ENCODE measurements around the gene CHRNA7. TPM values are rescaled to one million over a fixed set of nuclear protein-coding genes. Genes with fewer than 3 reads are reported as not detected.
"Not testable (repeated sequence)": the region's sequence is repeated elsewhere in the genome, so short reads cannot be mapped to it uniquely, and the experiment has no call there.

CHRNA7 gene
- total and polyA plus RNA-seq, 2 experiments from 2014 or later: not detected

DNA sequence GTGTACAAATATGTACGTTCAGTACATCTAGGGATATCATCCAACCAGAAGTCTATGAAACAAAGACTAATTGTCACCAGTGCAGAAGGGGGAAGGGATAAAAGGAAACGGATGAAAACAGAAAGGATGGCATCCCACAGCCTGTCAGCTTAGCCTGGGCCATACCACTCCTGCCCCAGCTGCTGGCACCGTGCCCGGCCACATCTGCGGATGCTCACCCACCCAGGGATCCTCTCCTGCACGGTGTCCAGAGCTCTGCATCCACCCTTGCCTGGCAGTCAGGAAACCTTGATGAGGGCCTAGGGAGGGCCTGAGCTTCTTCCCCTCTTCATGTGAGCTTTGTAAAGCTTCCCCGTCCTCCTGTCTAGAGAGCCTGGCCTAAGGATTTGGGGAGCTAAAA, 133.8 kb downstream of the CHRNA7 start:
- not testable (repeated sequence) for H3K9ac ChIP-seq; DNase-seq; H2AFZ ChIP-seq; H4K20me1 ChIP-seq (ENCODE audit: insufficient read depth); H3F3A ChIP-seq (ENCODE audit: insufficient read depth); H3K4me3 ChIP-seq; H3K9me2 ChIP-seq (ENCODE audit: insufficient read depth); H3K4me1 ChIP-seq (ENCODE audit: insufficient read depth); H3K79me2 ChIP-seq (ENCODE audit: insufficient read depth); H3K27ac ChIP-seq; H3K4me2 ChIP-seq (ENCODE audit: unreplicated experiment); H3K36me3 ChIP-seq (ENCODE audit: low read depth); H3K9me3 ChIP-seq (ENCODE audit: low read depth); H3K27me3 ChIP-seq (replicated peaks; ENCODE audit: insufficient read depth)
- WGBS, 2 experiments (ENCODE audit: low coverage in 1 of 2, low lambda C conversion rate in 2 of 2, missing lambda C conversion rate in 2 of 2): no CpG with 5 or more reads among the region's 7 CpGs
- in situ Hi-C loops (cut with MboI): loop anchor here (25.0 kb wide), 1 partner anchor 1777 kb away; the partner anchor contains the start of gene CHRFAM7A

DNA sequence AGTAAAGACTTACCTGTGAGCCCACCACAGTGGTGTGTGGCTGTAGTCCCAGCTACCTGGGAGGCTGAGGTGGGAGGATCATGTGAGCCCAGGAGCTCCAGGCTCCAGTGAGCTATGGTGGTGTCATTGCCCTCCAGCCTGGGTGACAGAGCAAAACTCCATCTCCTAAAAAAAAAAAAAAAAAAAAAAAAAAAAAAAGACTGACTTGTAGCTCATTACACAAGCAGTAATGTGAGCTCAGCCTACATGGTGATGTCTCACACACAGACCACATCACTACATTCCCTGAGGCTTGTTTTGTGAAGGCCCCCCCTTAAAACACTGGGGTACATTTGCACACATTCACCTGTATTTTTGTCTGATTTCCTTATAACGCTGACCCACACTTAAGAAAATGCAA, 134.4 kb downstream of the CHRNA7 start:
- not testable (repeated sequence) for DNase-seq; H3K79me2 ChIP-seq (ENCODE audit: insufficient read depth); H3F3A ChIP-seq (ENCODE audit: insufficient read depth); H3K36me3 ChIP-seq (ENCODE audit: low read depth); H3K9me2 ChIP-seq (ENCODE audit: insufficient read depth); H3K9ac ChIP-seq; H4K20me1 ChIP-seq (ENCODE audit: insufficient read depth); H3K4me2 ChIP-seq (ENCODE audit: unreplicated experiment); H3K4me3 ChIP-seq; H3K27me3 ChIP-seq (replicated peaks; ENCODE audit: insufficient read depth); H3K9me3 ChIP-seq (ENCODE audit: low read depth); H2AFZ ChIP-seq; H3K27ac ChIP-seq; H3K4me1 ChIP-seq (ENCODE audit: insufficient read depth)
- in situ Hi-C loops (cut with MboI): loop anchor here (25.0 kb wide), 1 partner anchor 1777 kb away; the partner anchor contains the start of gene CHRFAM7A
- WGBS, 2 experiments (ENCODE audit: low coverage in 1 of 2, low lambda C conversion rate in 2 of 2, missing lambda C conversion rate in 2 of 2): no CpG with 5 or more reads among the region's 1 CpG

DNA sequence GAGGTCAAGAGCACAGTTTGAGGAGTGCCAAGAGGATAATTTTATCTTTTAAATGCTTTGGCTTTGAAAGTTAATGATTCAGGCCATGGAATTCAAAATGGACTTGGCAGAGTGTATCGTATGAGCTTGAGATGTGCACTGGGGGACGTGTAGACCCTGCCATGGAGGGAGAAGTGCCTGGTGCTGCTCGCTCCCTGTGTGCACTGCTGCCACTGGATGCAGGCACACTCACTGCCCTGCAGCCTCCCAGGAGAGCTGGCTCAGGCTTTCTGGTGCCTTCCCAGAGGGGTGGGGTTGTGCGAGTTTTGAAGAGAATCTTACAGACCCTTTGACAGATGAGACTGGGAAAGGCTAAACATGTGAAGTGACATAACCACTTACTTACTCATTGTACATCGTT, 135.5 kb downstream of the CHRNA7 start:
- H3K79me2 ChIP-seq (ENCODE audit: insufficient read depth); H3K4me3 ChIP-seq; H3K9ac ChIP-seq; H4K20me1 ChIP-seq (ENCODE audit: insufficient read depth); H3K27ac ChIP-seq; H3K9me2 ChIP-seq (ENCODE audit: insufficient read depth); H3K36me3 ChIP-seq (ENCODE audit: low read depth); H3K4me1 ChIP-seq (ENCODE audit: insufficient read depth); H3F3A ChIP-seq (ENCODE audit: insufficient read depth); DNase-seq; H3K4me2 ChIP-seq (ENCODE audit: unreplicated experiment); H3K27me3 ChIP-seq (replicated peaks; ENCODE audit: insufficient read depth); H3K9me3 ChIP-seq (ENCODE audit: low read depth); H2AFZ ChIP-seq: not testable (repeated sequence)
- WGBS, 2 experiments (ENCODE audit: low coverage in 1 of 2, low lambda C conversion rate in 2 of 2, missing lambda C conversion rate in 2 of 2): 0 to 3% methylated on average over 2 to 3 of the region's 5 CpGs
- in situ Hi-C loops (cut with MboI): loop anchor here (25.0 kb wide), 1 partner anchor 1778 kb away; the partner anchor contains the start of gene CHRFAM7A

DNA sequence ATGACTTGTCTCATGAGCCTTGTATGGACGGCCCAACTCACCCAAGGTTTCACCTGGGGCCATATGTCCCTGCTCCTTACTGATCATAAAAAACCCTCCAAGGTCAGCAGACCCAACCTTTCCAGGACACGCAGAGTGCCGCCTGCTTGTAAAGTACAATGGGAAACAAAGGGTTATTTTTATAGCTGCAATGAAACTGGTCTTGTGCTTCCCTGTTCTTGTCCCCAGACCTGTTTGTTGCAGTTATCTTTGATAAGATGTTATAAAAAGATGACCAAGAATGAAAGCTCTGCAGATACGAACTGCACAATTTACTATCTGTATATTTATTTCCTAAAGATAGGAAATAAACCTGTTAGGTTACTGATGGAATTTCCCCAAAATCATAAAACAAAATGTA, 136.0 kb downstream of the CHRNA7 start:
- H3K9ac ChIP-seq; H3K79me2 ChIP-seq (ENCODE audit: insufficient read depth); H3K4me3 ChIP-seq; H3K4me2 ChIP-seq (ENCODE audit: unreplicated experiment); H4K20me1 ChIP-seq (ENCODE audit: insufficient read depth); H3K9me2 ChIP-seq (ENCODE audit: insufficient read depth); H2AFZ ChIP-seq; H3F3A ChIP-seq (ENCODE audit: insufficient read depth); DNase-seq; H3K36me3 ChIP-seq (ENCODE audit: low read depth); H3K27me3 ChIP-seq (replicated peaks; ENCODE audit: insufficient read depth); H3K9me3 ChIP-seq (ENCODE audit: low read depth); H3K27ac ChIP-seq; H3K4me1 ChIP-seq (ENCODE audit: insufficient read depth): not testable (repeated sequence)
- 44 to 54% methylated on average over 4 of the region's 4 CpGs for WGBS, 2 experiments (ENCODE audit: low coverage in 1 of 2, low lambda C conversion rate in 2 of 2, missing lambda C conversion rate in 2 of 2)
- in situ Hi-C loops (cut with MboI): loop anchor here (25.0 kb wide), 1 partner anchor 1779 kb away; the partner anchor contains the start of gene CHRFAM7A

DNA sequence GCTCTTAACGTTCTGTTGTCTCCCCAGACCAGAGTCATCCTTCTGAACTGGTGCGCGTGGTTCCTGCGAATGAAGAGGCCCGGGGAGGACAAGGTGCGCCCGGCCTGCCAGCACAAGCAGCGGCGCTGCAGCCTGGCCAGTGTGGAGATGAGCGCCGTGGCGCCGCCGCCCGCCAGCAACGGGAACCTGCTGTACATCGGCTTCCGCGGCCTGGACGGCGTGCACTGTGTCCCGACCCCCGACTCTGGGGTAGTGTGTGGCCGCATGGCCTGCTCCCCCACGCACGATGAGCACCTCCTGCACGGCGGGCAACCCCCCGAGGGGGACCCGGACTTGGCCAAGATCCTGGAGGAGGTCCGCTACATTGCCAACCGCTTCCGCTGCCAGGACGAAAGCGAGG, 137.6 kb downstream of the CHRNA7 start:
- 86 to 90% methylated on average over 15 to 18 of the region's 35 CpGs for WGBS, 2 experiments (ENCODE audit: low coverage in 1 of 2, low lambda C conversion rate in 2 of 2, missing lambda C conversion rate in 2 of 2)
- not testable (repeated sequence) for H3K4me3 ChIP-seq; H3F3A ChIP-seq (ENCODE audit: insufficient read depth); H2AFZ ChIP-seq; H3K9me3 ChIP-seq (ENCODE audit: low read depth); DNase-seq; H3K79me2 ChIP-seq (ENCODE audit: insufficient read depth); H3K9me2 ChIP-seq (ENCODE audit: insufficient read depth); H3K36me3 ChIP-seq (ENCODE audit: low read depth); H3K9ac ChIP-seq; H3K27me3 ChIP-seq (replicated peaks; ENCODE audit: insufficient read depth); H3K4me2 ChIP-seq (ENCODE audit: unreplicated experiment); H3K27ac ChIP-seq; H4K20me1 ChIP-seq (ENCODE audit: insufficient read depth); H3K4me1 ChIP-seq (ENCODE audit: insufficient read depth)
- in situ Hi-C loops (cut with MboI): loop anchor here (25.0 kb wide), 1 partner anchor 1781 kb away; the partner anchor contains the start of gene CHRFAM7A

DNA sequence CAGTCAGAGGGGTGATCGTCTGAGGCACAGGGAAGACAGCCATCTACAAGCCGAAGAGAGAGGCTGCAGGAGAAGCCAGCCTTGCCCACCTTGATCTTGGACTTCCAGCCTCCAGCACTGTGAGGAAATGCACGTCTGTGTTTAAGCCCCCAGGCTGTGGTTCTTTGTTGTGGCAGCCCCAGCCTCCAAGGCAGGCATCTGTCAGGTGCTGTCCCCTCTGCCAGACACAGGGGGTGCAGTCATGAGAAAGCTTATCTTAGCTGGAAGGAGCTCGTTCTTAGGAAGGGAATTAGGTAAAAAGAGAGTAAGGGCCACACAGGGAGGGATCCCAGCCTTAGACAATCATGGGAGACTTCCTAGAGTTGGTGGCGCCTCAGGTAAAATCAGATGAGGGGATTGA, 150.3 kb downstream of the CHRNA7 start:
- WGBS, 2 experiments (ENCODE audit: low coverage in 1 of 2, low lambda C conversion rate in 2 of 2, missing lambda C conversion rate in 2 of 2): no CpG with 5 or more reads among the region's 5 CpGs
- H3K9me2 ChIP-seq (ENCODE audit: insufficient read depth): not testable (repeated sequence)

DNA sequence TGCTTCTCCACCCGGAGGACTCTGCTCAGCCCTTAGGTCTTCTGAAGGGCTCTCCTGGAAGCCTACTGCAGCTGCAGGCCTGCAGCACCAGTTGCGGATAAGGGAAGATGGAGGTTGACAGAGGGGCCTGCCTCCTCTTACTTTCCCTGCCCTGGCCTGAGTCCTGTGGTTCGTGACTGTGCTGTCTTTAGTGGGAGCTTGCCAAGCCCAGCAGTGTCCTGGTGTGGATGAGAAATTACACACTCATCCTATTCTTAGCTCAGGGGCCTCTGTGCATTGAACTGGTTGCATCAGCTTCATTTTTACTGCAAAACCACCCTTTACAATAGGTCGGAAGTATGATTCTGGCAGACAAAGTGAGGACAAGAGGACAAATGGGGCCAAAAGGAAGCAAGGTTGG, 163.5 kb downstream of the CHRNA7 start:
- H3K4me1 ChIP-seq (ENCODE audit: insufficient read depth); H4K20me1 ChIP-seq (ENCODE audit: insufficient read depth); H3K27me3 ChIP-seq (replicated peaks; ENCODE audit: insufficient read depth); H3K4me3 ChIP-seq; H3K27ac ChIP-seq; H3K9me2 ChIP-seq (ENCODE audit: insufficient read depth); H2AFZ ChIP-seq; H3K4me2 ChIP-seq (ENCODE audit: unreplicated experiment); DNase-seq; H3K79me2 ChIP-seq (ENCODE audit: insufficient read depth); H3K9me3 ChIP-seq (ENCODE audit: low read depth); in situ Hi-C loops (cut with MboI); H3F3A ChIP-seq (ENCODE audit: insufficient read depth); H3K36me3 ChIP-seq (ENCODE audit: low read depth); H3K9ac ChIP-seq: not testable (repeated sequence)
- WGBS, 2 experiments (ENCODE audit: low coverage in 1 of 2, low lambda C conversion rate in 2 of 2, missing lambda C conversion rate in 2 of 2): no CpG with 5 or more reads among the region's 4 CpGs

More for the DNA sequence above, 150.3 kb downstream of the CHRNA7 start:
- H4K20me1 ChIP-seq (ENCODE audit: insufficient read depth); H3K27ac ChIP-seq; H3K27me3 ChIP-seq (replicated peaks; ENCODE audit: insufficient read depth); H3K4me2 ChIP-seq (ENCODE audit: unreplicated experiment); H3K36me3 ChIP-seq (ENCODE audit: low read depth); H3F3A ChIP-seq (ENCODE audit: insufficient read depth); H3K79me2 ChIP-seq (ENCODE audit: insufficient read depth); DNase-seq; H3K9ac ChIP-seq; in situ Hi-C loops (cut with MboI); H3K4me1 ChIP-seq (ENCODE audit: insufficient read depth); H3K4me3 ChIP-seq; H3K9me3 ChIP-seq (ENCODE audit: low read depth); H2AFZ ChIP-seq: not testable (repeated sequence)

DNA sequence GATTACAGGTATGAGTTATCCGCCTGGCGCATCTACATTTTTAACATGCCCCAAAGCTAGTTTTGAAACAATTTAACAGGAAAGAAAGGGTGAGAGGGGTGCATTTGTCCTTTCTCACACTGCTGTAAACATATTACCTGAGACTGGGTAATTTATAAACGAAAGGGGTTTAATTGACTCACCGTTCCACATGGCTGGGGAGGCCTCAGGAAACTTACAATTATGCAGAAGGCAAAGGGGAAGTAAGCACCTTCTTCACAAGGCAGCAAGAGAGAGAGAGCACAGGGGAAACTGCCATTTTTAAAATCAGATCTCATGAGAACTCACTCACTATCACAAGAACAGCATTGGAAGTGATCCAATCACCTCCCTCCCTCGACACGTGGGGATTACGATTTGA, 165.9 kb downstream of the CHRNA7 start:
- WGBS, 2 experiments (ENCODE audit: low coverage in 1 of 2, low lambda C conversion rate in 2 of 2, missing lambda C conversion rate in 2 of 2): no CpG with 5 or more reads among the region's 7 CpGs
- H3K27ac ChIP-seq; H3K36me3 ChIP-seq (ENCODE audit: low read depth); H3K4me3 ChIP-seq; H3K79me2 ChIP-seq (ENCODE audit: insufficient read depth); H3K9ac ChIP-seq; H3K27me3 ChIP-seq (replicated peaks; ENCODE audit: insufficient read depth); H3K4me1 ChIP-seq (ENCODE audit: insufficient read depth); DNase-seq; H3K4me2 ChIP-seq (ENCODE audit: unreplicated experiment); H3K9me3 ChIP-seq (ENCODE audit: low read depth); H3K9me2 ChIP-seq (ENCODE audit: insufficient read depth); in situ Hi-C loops (cut with MboI); H3F3A ChIP-seq (ENCODE audit: insufficient read depth); H4K20me1 ChIP-seq (ENCODE audit: insufficient read depth); H2AFZ ChIP-seq: not testable (repeated sequence)

Data from GM23248 (cell line).